Stimulated activated memory B cell treated with anti-CD40 and anti-IgM and Interleukin-4, amounts not matched to agents 10 μg/mL and 1 μg/mL and 100 μg/mL, for 72 hours (primary cell): ENCODE results near the gene MLLT3.

Experiments used
- ATAC-seq: fragments of 150-1000 bp; cut with Tn5 transposase; 2 replicates; pipeline ENCODE4 v1.10.0; 2021
- H3K27ac Mint-ChIP-seq: one replicate; pipeline ENCODE4 v1.8.0; 2022; ENCODE audit warnings: mild to moderate bottlenecking, mixed read lengths
- H3K27me3 Mint-ChIP-seq: one replicate; pipeline ENCODE4 v1.8.0; 2022; ENCODE audit warnings: mixed read lengths
- H3K36me3 Mint-ChIP-seq: one replicate; pipeline ENCODE4 v1.8.0; 2022; ENCODE audit warnings: mixed read lengths
- H3K4me1 Mint-ChIP-seq: one replicate; pipeline ENCODE4 v1.8.0; 2022; ENCODE audit warnings: mixed read lengths
- H3K4me3 Mint-ChIP-seq: one replicate; pipeline ENCODE4 v1.8.0; 2022; ENCODE audit warnings: mild to moderate bottlenecking, moderate library complexity, mixed read lengths
- H3K9me3 Mint-ChIP-seq: one replicate; pipeline ENCODE4 v1.8.0; 2022; ENCODE audit warnings: mixed read lengths

MLLT3 gene

DNA sequence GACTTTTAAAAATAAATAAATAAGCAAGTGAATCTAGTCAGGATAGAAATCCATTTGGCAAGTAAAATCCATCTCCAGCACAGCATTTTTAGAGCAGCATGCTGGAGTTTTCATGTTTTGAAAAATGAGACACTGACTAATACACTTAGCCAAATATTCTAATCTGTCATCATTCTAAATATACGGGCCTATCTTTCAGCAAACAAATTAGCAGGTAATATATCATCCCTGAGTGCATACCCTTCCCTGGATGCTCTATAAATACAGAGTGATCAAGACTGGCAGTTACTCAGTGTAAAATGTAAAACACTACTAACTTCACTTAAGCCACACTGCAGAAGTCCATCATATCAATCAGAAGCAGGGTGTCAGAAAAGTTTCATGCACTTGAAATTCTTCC is 58.4 kb downstream of the MLLT3 start:
- Mint-ChIP-seq H3K4me3 (no peak overlapping the region), H3K9me3 (no peaks in the 10 kb centered on the region), H3K27ac (no peak overlapping the region), H3K36me3 (no peaks in the 10 kb centered on the region), H3K4me1 (peaks cover 4% of the 10 kb centered on the region), H3K27me3 (no peaks in the 10 kb centered on the region)
- ATAC-seq: no peak

- Mint-ChIP-seq H3K9me3 (no peaks in the 10 kb centered on the region), H3K27ac (no peak overlapping the region), H3K27me3 (no peaks in the 10 kb centered on the region), H3K4me1 (peaks cover 4% of the 10 kb centered on the region), H3K36me3 (no peaks in the 10 kb centered on the region), H3K4me3 (no peak overlapping the region)
- ATAC-seq: no peak
These were observed 60.2 kb downstream of the MLLT3 start for GRCh38 chr9:20562051-20562450.

GRCh38 chr9:20561531-20561930 is 60.8 kb downstream of the MLLT3 start:
- Mint-ChIP-seq H3K27me3 (no peaks in the 10 kb centered on the region), H3K27ac (no peak overlapping the region), H3K4me3 (no peak overlapping the region), H3K4me1 (peaks cover 4% of the 10 kb centered on the region), H3K36me3 (no peaks in the 10 kb centered on the region), H3K9me3 (no peaks in the 10 kb centered on the region)
- ATAC-seq: no peak

DNA sequence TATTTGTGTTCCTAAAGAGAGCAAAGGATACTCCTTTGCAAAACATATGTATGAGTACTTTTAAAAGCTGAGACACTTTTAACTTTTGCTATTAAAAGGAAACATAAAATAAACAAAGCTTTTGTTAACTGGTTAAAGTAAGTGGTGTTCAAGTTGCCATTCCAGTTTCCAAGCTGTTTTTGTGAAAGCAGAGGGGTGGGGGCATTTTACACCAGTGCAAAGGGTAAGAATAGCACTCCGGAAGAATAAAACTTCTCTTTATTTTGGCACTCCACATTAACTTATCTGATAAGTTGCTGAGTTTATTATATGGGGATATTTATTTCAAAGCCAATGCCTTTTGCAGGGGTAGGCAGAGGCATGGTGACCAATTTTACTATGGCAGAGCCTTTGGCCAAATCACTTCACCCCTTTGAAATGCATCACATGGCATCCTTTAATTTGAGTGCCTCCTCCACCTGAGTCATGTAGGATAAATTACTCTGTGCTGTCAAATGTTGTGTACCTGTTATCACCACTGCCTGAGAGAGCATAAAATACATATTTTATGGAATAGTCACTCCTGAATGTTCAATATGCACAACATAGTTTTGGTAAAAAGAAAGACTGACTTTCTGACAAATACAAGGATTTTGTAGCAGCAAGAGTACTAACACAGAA is 62.9 kb downstream of the MLLT3 start:
- no peaks in the 10 kb centered on the region for H3K36me3 Mint-ChIP-seq
- no peaks in the 10 kb centered on the region for H3K9me3 Mint-ChIP-seq
- H3K27ac Mint-ChIP-seq: no peak overlapping the region
- ATAC-seq: no peak
- peaks cover 12% of the 10 kb centered on the region for H3K4me1 Mint-ChIP-seq
- peaks cover 12% of the 10 kb centered on the region for H3K27me3 Mint-ChIP-seq
- no peak overlapping the region for H3K4me3 Mint-ChIP-seq

DNA sequence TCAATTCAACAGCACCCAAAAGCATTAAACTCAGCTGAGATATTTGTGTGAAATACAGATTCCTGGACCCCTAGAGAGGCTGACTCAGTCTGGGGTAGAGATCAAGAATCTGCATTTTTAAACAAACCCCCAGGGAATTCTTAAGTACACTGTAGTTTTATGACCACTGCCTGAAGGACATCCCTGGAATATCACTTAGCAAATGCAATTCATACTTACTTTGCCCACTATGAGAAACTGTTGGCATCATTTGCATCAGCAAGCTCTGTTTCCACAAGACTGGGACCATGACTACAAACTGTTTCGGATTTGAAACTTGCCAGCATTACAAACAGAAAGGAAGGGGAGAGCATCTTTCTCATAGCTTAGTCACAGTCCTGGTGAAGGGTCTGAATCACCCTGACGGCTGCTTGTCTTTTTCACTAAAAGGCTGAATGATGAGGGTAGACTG is 63.7 kb downstream of the MLLT3 start:
- no peaks in the 10 kb centered on the region for H3K9me3 Mint-ChIP-seq
- peaks cover 19% of the 10 kb centered on the region for H3K27me3 Mint-ChIP-seq
- no peak for ATAC-seq
- no peak overlapping the region for H3K4me3 Mint-ChIP-seq
- H3K27ac Mint-ChIP-seq: no peak overlapping the region
- no peaks in the 10 kb centered on the region for H3K36me3 Mint-ChIP-seq
- H3K4me1 Mint-ChIP-seq: peaks cover 19% of the 10 kb centered on the region

- ATAC-seq: no peak
- H3K27ac Mint-ChIP-seq: no peak overlapping the region
- H3K4me1 Mint-ChIP-seq: peaks cover 25% of the 10 kb centered on the region
- no peaks in the 10 kb centered on the region for H3K9me3 Mint-ChIP-seq
- no peak overlapping the region for H3K4me3 Mint-ChIP-seq
- no peaks in the 10 kb centered on the region for H3K36me3 Mint-ChIP-seq
- peaks cover 19% of the 10 kb centered on the region for H3K27me3 Mint-ChIP-seq
These were observed 64.3 kb downstream of the MLLT3 start for GRCh38 chr9:20557890-20558565.

- H3K27ac Mint-ChIP-seq: no peak overlapping the region
- H3K4me3 Mint-ChIP-seq: no peak overlapping the region
- H3K4me1 Mint-ChIP-seq: peaks cover 24% of the 10 kb centered on the region
- H3K9me3 Mint-ChIP-seq: no peaks in the 10 kb centered on the region
- no peaks in the 10 kb centered on the region for H3K36me3 Mint-ChIP-seq
- no peak for ATAC-seq
- peaks cover 19% of the 10 kb centered on the region for H3K27me3 Mint-ChIP-seq
These were observed 65.0 kb downstream of the MLLT3 start for GRCh38 chr9:20557285-20557684.

DNA sequence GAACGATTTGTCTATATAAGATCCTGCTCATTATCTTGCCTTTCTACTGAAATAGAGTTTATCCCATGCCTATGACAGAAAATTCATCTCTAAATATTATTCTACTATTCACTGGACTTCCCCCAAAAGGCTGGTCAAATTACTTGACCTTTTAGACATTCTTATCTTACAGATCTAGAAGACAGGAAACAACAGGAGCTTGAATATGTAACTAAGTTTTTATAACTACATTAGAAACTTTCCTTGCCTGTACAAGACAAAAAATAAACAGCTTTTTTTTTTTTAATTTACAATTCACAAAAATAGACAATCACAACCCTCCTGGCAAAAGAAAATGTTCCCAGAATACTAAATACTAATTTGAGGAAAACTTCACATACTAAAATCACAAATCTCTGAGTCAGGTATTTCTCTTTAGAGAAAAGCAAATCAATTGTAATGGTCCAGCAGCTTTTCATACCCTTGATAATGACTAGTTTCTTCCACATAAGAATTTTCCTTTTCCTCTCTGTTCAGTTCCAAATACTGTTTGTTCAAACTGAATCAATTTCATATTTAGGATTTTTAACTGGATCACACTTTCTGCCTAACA is 68.6 kb downstream of the MLLT3 start:
- Mint-ChIP-seq H3K4me3 (no peak overlapping the region), H3K36me3 (no peaks in the 10 kb centered on the region), H3K27ac (no peak overlapping the region), H3K4me1 (peaks cover 21% of the 10 kb centered on the region), H3K27me3 (peaks cover 19% of the 10 kb centered on the region), H3K9me3 (no peaks in the 10 kb centered on the region)
- no peak for ATAC-seq

DNA sequence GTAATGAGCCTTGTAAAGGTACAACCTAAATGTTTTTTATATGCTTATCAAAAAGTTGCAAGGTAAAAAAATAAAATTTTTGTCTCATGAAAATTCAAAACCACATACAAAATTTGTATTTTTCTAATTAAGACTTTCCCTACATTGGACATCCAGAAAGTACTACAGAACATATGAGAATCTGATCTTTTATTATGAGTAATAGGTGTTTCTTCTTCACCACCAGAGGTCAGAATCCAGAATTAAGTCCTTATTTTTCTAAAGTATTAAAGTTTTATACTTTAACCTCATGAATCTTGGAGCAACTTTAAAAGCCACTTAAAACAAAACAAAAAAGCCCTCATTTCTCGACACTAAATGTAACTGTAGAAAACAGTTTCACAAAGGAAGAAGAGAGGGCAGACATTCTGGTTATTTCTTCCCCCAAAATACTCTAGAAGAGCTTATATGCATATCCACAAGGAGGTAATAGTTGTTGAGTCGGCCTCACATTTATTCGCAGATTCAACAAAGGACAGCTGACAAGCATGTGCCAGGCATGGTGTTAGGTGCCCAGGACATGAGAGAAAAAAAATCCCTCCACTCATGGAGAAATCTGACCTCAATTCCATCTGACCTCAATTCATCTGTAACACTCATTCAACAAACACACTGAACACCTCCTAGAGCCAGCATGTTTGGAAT is 69.3 kb downstream of the MLLT3 start:
- Mint-ChIP-seq H3K4me1 (peaks cover 21% of the 10 kb centered on the region), H3K27ac (no peak overlapping the region), H3K36me3 (no peaks in the 10 kb centered on the region), H3K9me3 (no peaks in the 10 kb centered on the region), H3K27me3 (peaks cover 19% of the 10 kb centered on the region), H3K4me3 (no peak overlapping the region)
- no peak for ATAC-seq

GRCh38 chr9:20551835-20552234 is 70.5 kb downstream of the MLLT3 start:
- Mint-ChIP-seq H3K36me3 (no peaks in the 10 kb centered on the region), H3K4me3 (no peak overlapping the region), H3K4me1 (peaks cover 21% of the 10 kb centered on the region), H3K27me3 (peaks cover 19% of the 10 kb centered on the region), H3K27ac (no peak overlapping the region), H3K9me3 (no peaks in the 10 kb centered on the region)
- no peak for ATAC-seq

- Mint-ChIP-seq H3K36me3 (no peaks in the 10 kb centered on the region), H3K27ac (no peak overlapping the region), H3K27me3 (peaks cover 19% of the 10 kb centered on the region), H3K4me3 (no peak overlapping the region), H3K9me3 (no peaks in the 10 kb centered on the region), H3K4me1 (peaks cover 21% of the 10 kb centered on the region)
- ATAC-seq: no peak
These were observed 71.1 kb downstream of the MLLT3 start for GRCh38 chr9:20551236-20551635.

GRCh38 chr9:20550326-20550725 is 72.0 kb downstream of the MLLT3 start:
- H3K4me3 Mint-ChIP-seq: no peak overlapping the region
- no peak overlapping the region for H3K27ac Mint-ChIP-seq
- H3K27me3 Mint-ChIP-seq: peaks cover 14% of the 10 kb centered on the region
- peaks cover 17% of the 10 kb centered on the region for H3K4me1 Mint-ChIP-seq
- H3K9me3 Mint-ChIP-seq: no peaks in the 10 kb centered on the region
- no peaks in the 10 kb centered on the region for H3K36me3 Mint-ChIP-seq
- no peak for ATAC-seq

DNA sequence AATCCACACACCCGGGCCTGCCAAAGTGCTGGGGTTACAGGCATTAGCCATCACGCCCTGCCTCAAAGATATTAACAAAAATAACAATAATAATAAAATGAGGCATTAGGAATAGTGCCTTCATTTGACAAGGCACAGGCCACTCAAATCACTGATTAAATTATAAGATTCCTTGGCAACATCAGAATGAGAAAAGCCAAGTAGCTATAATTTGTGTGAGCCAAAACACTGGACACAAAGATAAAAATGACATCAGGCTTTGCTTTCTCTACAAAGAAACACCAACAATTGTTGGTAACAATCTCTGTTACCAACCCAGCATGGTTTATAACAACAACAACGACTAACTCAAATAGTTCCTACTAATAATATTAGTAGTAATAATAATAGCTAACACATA is 73.2 kb downstream of the MLLT3 start:
- no peak for ATAC-seq
- Mint-ChIP-seq H3K36me3 (no peaks in the 10 kb centered on the region), H3K27me3 (peaks cover 4% of the 10 kb centered on the region), H3K9me3 (no peaks in the 10 kb centered on the region), H3K4me1 (peaks cover 11% of the 10 kb centered on the region), H3K4me3 (no peak overlapping the region), H3K27ac (no peak overlapping the region)

DNA sequence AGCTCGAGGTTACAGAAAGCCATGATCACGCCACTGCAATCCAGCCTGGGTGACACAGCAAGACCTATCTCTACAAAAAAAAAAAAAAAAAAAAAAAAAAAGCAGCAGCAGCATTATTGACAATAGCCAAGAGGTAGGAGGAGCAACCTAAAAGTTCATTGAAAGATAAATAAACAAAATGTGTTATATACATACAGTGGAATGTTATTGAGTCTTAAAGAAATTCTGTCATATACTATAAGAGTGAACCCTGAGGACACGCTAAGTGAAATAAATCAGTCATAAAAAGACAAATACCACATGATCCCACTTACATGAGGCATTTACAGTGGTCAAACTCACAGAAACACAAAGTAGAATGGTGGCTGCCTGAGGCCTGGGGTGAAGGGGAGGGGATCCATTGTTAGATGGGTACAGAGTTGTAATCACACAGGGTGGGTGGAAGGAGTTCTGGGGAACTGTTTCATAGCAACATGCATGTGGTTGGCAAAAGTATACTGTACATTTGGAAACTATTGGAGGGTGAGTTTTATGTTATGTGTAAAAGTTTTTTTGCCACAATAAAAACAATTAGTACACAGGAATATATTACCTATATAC is 77.2 kb downstream of the MLLT3 start:
- Mint-ChIP-seq H3K9me3 (peaks cover 11% of the 10 kb centered on the region), H3K4me1 (no peaks in the 10 kb centered on the region), H3K36me3 (peaks cover 6% of the 10 kb centered on the region), H3K27ac (no peak overlapping the region), H3K4me3 (no peak overlapping the region), H3K27me3 (no peaks in the 10 kb centered on the region)
- no peak for ATAC-seq

GRCh38 chr9:20540169-20540863 is 82.0 kb downstream of the MLLT3 start:
- peaks cover 21% of the 10 kb centered on the region for H3K9me3 Mint-ChIP-seq
- no peaks in the 10 kb centered on the region for H3K27me3 Mint-ChIP-seq
- H3K27ac Mint-ChIP-seq: no peak overlapping the region
- no peaks in the 10 kb centered on the region for H3K4me1 Mint-ChIP-seq
- H3K36me3 Mint-ChIP-seq: peaks cover 13% of the 10 kb centered on the region
- ATAC-seq: no peak
- no peak overlapping the region for H3K4me3 Mint-ChIP-seq
